ENCODE data around the gene SOX9. TPM values are rescaled to one million over a fixed set of nuclear protein-coding genes. Genes with fewer than 3 reads are reported as not detected.

Gene SOX9
- total RNA-seq, 1 experiment from 2014 or later, result 8.4 TPM

GRCh38 chr17:72162569-72162968 is 41.7 kb downstream of the SOX9 start:
- DNase-seq (ENCODE audit: low read depth), result no peak

GRCh38 chr17:72163474-72163873 is 42.7 kb downstream of the SOX9 start:
- no peak for DNase-seq (ENCODE audit: low read depth)

- no peak for DNase-seq (ENCODE audit: low read depth)
Observed at GRCh38 chr17:72164158-72164739, 43.4 kb downstream of the SOX9 start.

- no peak for DNase-seq (ENCODE audit: low read depth)
Observed at GRCh38 chr17:72165192-72165866, 44.5 kb downstream of the SOX9 start.

GRCh38 chr17:72165867-72166439 is 45.1 kb downstream of the SOX9 start:
- DNase-seq (ENCODE audit: low read depth), result no peak

- DNase-seq (ENCODE audit: low read depth), result no peak
Observed at GRCh38 chr17:72167593-72167992, 46.8 kb downstream of the SOX9 start.

- DNase-seq (ENCODE audit: low read depth), result no peak
Observed at GRCh38 chr17:72169823-72170222, 49.0 kb downstream of the SOX9 start.

- no peak for DNase-seq (ENCODE audit: low read depth)
Observed at GRCh38 chr17:72171703-72172667, 51.2 kb downstream of the SOX9 start.

GRCh38 chr17:72173499-72174116 is 52.8 kb downstream of the SOX9 start:
- DNase-seq (ENCODE audit: low read depth), result peak; percentile 26

- no peak for DNase-seq (ENCODE audit: low read depth)
Observed at GRCh38 chr17:72175263-72175662, 54.4 kb downstream of the SOX9 start.
